Measurements from ENCODE around the gene TCERG1L.

Gene TCERG1L

DNA sequence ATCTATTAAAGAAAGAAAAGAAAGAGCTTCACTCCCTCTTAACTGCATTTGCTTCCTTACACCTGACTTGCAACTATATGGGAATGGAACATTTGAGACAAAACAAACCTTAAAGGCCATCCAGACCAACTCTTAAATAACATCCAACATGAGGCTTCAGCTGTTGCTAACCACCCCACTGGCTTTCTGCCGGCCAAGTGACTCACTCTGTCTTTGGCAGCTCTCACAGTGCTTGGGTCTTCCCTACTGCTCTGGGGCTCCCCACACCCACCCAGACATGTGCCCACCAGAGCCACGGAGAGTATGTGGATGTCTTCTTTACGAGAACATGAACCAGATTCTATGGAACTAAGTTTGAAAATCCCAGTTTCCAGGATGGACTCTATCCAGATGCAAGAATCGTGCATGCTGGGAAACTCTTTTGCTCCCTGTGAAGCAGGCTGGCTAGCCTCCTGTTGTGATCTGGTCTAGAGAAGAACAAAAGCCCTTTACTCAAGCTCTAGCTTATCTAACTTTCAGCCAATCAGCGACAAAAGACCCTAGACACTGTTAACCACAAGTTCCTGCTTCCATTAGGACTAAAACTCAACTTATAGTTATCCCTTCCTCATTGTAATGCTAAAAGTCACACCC is 245.7 kb downstream of the TCERG1L start:
- DNase-seq (ENCODE audit: low spot score): no peak

DNA sequence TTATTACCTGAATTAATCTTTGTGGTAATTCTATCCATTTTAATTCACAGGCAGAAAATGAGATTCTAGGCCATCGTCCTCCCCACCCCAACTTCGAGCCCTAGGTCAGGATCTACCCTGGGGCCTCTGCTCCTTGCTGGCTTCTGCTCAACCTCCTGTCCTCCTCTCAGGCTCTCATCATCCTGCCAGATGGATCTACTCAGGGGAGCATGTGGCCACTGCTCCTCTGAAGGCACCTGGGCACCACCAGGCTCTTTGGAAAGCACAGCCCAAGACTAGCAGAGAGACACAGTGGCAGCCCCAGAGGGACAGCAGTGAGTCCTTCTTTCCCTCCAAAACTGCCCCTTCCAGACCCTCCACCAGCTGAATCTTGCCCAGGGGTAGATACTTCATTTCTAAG is 248.2 kb downstream of the TCERG1L start:
- no peak for DNase-seq (ENCODE audit: low spot score)

DNA sequence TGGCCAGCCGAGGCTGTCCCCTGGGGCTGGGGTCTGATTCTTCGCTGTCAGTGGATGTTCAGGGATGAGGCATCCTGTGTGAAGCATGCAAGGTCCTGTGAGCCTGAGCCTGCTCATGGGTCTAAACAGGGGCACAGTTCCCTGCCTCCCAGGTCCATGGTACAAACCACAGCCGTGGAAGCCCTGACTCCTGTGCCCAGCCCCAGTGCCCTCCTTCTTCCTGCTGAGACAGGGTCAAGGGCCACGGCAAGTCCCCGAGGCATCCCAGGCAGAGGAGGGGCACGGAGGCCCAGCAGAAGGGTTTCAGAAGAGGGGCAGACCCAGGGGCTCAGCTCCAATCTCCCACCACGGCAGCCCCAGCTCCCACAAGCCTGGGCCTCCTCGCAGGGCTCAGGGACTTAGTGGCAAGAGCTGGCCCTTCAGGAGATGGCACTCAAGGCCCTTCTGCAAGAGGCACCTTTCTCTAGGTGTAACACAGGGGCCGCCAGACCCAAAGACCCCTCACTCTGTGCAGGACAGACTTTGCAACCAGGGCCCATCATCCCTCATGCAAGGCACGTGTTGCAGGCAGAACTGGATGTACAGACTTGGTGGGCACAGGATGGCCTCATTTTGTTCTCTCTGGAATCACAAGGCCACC is 248.8 kb downstream of the TCERG1L start:
- DNase-seq (ENCODE audit: low spot score): no peak

DNA sequence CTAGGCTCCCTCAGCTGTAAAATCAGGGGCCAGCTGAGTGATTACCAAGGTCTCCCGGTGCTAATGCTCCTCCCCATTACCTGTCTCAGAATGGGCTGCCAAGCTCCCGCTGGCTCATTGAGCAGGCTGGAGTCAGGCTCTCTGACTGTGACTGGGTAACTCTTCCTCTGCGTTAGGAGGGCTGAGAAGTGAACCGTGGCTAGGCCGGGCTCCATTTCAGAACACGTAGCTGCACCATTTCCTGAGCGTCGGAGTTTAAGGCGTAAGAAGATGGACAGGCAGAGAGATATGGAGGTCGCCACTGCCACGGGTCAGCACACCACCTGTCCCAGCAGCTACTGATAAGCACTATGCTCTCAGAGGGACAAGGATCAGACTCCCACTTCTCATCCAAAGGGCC is 250.3 kb downstream of the TCERG1L start:
- DNase-seq (ENCODE audit: low spot score): no peak

DNA sequence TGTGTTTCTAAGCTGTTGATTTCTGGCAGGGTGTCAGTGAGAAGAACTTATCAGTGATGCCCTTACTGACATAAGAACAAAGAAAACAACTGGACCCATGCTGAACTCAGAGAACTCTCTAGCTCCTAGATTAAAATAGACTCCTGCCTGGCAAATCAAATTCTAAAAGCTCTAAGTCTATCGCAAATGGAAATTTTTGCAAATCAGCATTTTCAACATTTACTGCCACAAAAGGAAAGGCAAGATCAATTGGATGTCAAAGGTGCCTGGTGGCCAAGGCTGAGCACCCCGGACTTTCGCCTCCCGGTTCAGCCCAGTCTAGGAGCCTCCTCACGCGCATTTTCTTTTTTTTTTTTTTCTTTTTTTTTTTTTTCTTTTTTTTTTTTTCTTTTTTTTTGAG is 251.6 kb downstream of the TCERG1L start:
- DNase-seq (ENCODE audit: low spot score): no peak

DNA sequence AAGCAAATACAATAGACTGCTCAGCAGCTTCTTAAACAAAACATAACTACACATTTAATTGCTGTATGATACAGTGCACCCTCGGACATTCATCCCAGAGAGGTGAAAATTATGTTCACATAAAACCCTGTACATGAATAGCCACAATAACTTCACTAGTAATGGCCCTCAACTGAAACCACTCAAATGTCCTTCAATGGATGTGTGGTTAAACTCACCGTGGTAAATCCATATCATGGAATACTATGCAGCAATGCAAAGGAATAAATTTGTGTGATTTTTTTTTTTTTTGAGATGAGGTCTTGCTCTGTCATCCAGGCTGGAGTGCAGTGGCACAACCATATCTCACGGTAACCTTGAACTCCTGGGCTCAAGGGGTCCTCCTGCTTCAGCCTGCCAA is 252.7 kb downstream of the TCERG1L start:
- no peak for DNase-seq (ENCODE audit: low spot score)

DNA sequence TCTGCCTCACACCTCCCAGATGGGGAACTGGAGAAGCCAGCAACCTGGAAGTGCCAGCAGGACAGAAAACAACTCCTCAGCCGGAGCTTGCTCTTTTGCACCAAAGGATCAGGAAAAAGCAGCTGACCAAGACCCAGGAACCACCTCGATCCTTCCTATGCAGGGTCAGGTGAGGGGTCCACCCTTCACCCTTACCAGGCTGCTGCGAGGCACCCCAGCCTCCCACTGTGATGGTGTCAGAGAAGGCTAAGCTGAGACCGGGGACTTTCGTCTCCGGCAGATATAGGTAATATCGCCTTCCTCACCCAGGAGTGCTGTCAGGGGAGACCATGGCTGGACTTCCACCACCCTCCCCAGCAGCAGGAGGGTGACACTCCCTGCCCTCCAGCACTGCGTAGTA is 254.7 kb downstream of the TCERG1L start:
- no peak for DNase-seq (ENCODE audit: low spot score)

DNA sequence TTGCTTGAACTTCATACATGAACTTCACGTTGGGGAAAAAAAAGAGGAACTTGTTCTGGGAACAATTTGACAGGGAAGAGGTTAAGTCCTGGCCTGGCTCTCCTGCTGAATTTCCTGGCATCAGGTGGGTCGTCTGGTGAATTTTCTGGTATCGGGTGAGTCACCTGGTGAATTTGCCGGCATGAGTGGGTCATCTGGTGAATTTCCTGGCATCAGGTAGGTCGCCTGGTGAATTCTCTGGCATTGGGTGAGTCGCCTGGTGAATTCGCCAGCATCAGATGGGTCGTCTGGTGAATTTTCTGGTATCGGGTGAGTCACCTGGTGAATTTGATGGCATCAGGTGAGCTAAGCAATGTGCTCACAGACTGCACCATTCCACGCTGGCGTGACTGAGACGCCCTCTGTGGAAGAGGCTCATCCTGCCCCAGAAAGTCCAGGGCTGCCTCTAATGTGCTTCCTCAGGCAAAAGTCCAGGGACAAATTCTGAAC is 255.4 kb downstream of the TCERG1L start:
- no peak for DNase-seq (ENCODE audit: low spot score)

DNA sequence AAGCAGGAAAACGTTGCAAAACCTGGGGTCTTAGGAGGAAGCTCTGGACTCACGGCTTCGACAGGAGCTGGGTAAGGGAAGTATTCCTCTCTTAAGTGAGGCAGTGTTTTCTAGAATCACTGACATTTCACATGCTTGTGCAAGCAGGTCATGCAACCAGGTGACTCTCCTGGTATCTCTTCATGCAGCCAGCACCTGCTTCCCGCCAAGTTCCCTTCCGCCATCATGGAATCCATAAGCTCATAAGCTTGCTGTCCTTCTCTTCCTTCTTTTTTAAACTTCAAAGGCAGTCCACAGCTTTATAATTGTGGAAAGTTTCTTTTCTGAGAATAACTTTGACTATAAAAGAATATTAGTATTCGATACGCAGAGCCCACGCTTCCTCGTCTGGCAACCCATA is 256.1 kb downstream of the TCERG1L start:
- no peak for DNase-seq (ENCODE audit: low spot score)

DNA sequence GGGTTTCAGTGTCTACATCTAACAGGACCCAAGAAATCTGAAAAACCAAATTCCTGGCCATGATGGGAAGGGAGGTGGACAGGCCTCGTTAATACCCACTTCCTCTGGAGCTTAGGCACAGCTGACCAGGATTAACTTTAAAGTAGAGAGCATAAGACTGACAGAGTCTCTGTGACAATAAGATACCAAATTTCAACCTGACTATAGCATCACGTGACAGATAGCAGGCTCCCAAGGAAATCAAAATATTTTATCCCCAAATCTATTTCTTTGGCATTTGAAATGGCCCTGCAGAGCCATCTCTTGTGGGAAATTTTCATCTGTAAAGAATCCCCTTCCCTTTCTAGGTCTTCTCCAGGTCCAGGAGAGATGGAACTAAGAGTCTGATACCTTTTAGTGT is 258.3 kb downstream of the TCERG1L start:
- no peak for DNase-seq (ENCODE audit: low spot score)

DNA sequence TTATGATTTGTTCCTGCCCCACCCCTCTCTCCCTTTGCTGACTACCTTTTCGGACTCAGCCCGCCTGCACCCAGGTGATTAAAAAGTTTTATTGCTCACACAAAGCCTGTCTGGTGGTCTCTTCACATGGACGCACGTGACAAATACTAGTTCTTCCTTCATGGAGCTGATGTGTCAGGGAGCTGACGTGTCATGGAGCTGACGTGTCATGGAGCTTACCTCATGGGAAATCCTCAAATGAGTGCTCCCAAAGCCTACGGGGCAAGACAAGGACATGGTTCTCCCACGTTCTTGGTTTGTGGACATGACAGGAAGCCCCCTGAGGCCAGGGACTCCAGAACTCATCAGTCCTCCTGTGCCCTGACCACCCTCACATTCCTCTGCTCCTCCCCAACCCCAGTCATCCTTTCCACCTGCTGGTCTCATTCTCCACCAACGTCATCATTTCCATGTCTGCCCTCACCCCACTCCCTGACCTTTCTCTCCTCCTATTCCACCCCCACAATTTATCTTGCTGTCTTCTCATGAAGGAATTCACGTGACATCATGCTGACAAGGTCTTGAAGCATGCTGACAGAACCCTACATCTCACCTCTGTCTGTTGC is 261.3 kb downstream of the TCERG1L start:
- DNase-seq (ENCODE audit: low spot score): no peak

DNA sequence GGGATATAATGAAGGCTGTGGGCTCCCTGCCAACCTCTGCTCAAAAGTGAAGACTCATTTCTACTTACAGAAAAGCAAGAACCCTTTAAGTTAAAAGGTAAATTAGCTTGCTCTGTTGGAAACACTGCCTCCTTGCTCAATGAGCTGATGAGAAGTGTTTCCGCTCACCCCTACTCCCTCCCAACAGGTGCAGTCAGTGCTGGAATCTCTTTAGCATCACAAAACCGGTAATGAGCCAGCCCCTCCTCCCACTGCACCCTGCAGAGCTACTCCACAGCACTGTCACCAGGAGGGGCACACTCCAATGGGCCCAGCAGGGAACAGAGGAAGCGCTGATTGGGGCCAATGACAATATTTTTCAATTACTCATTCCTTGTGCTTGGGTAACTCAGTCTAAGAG is 262.5 kb downstream of the TCERG1L start:
- DNase-seq (ENCODE audit: low spot score): no peak

DNA sequence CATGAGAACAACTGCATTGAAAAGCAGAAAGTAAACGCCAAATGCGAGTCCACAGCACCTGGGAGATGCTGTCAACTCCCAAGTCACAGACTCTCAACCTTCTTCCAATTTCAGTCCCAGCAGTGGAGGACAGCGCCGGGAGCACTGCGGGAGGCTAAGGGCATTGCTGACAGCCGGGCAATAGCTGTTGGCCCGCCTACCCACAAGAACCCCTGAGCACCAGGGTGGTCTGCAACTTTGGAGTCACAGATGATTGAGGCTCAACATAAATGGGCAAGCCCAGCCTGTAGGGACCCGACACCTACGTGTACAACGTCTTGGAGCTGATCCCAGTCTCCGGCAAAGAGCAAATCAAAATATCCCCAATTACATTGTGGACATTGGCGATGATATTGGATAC is 262.9 kb downstream of the TCERG1L start:
- no peak for DNase-seq (ENCODE audit: low spot score)

DNA sequence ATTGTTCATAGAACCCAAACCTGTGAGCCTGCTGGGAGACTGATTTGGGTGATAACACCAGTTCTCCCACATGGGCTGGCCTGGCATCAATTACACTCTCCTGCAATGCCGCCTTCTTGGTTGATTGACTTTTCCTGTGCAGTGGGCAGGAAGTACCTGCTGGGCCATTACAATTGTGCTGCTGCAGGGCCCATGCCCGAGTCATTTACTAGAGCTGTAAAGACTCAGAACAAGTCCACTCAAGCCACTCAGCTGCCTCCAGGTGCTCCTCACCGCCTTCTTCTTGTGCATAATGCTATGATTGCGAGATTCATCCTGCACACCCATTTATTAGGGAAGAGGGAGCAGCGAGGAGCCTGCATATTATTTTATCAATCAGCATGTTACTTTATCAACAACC is 264.0 kb downstream of the TCERG1L start:
- DNase-seq (ENCODE audit: low spot score): no peak

DNA sequence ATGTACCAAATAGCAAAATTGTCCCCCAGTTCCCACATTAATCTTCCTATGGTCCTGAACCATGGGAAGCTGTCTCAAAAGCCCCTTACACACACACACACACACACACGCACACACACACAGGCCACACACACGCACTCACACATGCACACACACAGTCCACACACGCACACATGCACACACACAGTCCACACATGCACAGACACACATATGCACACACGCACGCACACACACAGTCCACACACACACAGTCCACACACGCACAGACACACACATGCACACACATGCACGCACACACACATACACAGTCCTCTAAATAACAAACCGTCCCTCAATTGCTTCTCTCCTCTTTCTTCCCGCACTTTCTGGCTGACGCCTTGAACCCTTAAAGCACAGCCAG is 265.3 kb downstream of the TCERG1L start:
- DNase-seq (ENCODE audit: low spot score): no peak

DNA sequence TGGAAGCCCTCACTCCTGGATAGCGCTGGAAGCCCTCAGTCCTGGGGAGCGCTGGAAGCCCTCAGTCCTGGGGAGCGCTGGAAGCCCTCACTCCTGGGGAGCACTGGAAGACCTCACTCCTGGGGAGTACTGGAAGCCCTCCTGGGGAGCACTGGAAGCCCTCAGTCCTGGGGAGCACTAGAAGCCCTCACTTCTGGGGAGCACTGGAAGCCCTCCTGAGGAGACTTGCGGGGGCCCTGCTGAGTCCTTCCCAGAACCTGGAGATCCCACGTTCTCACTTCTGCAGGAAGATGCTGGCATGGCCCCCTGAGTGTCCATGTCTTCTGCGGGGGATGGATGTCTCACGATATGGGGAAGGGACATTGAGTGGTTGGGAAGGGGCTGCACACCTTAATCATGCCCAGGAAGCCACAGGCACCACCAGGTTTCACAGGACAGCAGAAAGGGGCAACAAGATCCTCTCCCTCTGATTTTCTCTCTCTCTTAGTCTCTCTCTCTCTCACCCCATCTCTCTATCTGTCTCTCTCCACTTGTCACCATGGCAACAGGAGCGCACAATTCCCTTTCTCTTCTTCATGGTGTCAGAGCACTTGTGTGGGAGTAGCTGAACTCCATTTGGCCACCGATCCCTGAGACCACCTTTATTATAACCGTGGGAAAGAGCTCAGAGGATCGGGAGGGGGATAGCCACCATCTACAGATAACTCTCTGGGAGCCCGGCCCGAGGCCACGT is 267.0 kb downstream of the TCERG1L start:
- no peak for DNase-seq (ENCODE audit: low spot score)

DNA sequence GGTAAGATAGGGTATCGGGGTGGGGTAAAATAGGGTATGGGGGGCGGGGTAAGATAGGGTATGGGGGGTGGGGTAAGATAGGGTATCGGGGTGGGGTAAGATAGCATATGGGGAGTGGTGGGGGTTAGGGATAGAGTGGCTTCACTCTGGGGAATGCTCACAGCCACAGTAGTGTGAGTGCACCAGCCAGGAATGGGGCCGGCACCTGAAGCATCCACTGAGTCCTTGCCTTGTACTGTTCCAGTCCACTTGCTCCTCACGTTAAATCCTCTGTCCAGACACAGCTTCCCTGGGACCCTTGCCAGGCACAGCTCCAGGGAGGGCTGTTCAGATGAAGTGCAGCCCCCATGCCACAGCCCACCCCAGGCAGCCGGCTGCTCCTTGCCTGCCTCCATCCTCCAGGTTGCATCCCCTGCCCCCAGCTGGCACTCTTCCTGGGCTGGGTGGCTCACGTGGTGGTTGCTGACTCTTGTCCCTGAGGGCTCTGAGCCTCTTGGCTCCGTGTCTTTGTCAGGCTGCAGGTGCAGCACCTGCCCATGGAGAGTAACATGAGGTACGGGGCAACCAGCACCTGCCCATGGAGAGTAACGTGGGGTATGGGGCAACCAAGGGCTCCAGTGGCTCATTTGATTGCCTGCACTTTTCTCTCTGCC is 268.4 kb downstream of the TCERG1L start:
- no peak for DNase-seq (ENCODE audit: low spot score)
